Chondrocyte (in vitro differentiated cells): ENCODE measurements around the gene LYRM4. TPM values are rescaled to one million over a fixed set of nuclear protein-coding genes. Genes with fewer than 3 reads are reported as not detected.

Experiments used
- DNase-seq: peaks from one replicate; pipeline ENCODE4 v3.0.0; 2021; ENCODE audit warnings: mixed read lengths, low spot score
- H3K27ac Mint-ChIP-seq: one replicate; pipeline ENCODE4 v1.8.0; 2021; ENCODE audit warnings: mild to moderate bottlenecking, moderate library complexity, mixed read lengths; ENCODE audit not compliant: unreplicated experiment
- H3K27me3 Mint-ChIP-seq: 2 replicates; pipeline ENCODE4 v1.8.0; 2021; ENCODE audit warnings: low read depth, mixed read lengths
- H3K36me3 Mint-ChIP-seq: 2 replicates; pipeline ENCODE4 v1.8.0; 2021; ENCODE audit warnings: low read depth, mixed read lengths
- H3K4me1 Mint-ChIP-seq: 2 replicates; pipeline ENCODE4 v1.8.0; 2021; ENCODE audit warnings: low read depth, mild to moderate bottlenecking, mixed read lengths
- H3K4me3 Mint-ChIP-seq: one replicate; pipeline ENCODE4 v1.8.0; 2021; ENCODE audit warnings: mild to moderate bottlenecking, moderate library complexity, mixed read lengths; ENCODE audit not compliant: unreplicated experiment
- H3K9me3 Mint-ChIP-seq: 2 replicates; pipeline ENCODE4 v1.8.0; 2021; ENCODE audit warnings: low read depth, mixed read lengths
- CTCF ChIP-seq: fragments of 200-600 bp; sonication (generic); IDR thresholded peaks from 2 replicates; pipeline ENCODE4 v1.5.0; 2021; ENCODE audit warnings: antibody characterized with exemption, mild to moderate bottlenecking, moderate library complexity
- long read RNA-seq: library from polyadenylated mRNA; stranded (forward); transcript quantifications from one replicate; pipeline ENCODE4 v2.0.0, GENCODE V29; 2021
- total RNA-seq: library from RNA; stranded (reverse); gene quantifications from 3 replicates; pipeline ENCODE4 v1.2.1, GENCODE V29; 2021

The LYRM4 gene
- total RNA-seq: 18.0 to 23.9 TPM (median 23.3 TPM) in 3 replicates
- long read RNA-seq, full-length matches to known transcripts: 21 of 26 reads
- long read RNA-seq, partial matches to known transcripts: 0 of 26 reads
- long read RNA-seq, other reads (novel, unspliced or antisense): 5 of 26 reads

- Mint-ChIP-seq H3K27me3 (no peaks in the 10 kb centered on the region), H3K27ac (peak within 1 kb of the TSS; percentile 100), H3K4me1 (peaks cover 22% of the 10 kb centered on the region), H3K36me3 (peaks cover 7% of the 10 kb centered on the region), H3K9me3 (no peaks in the 10 kb centered on the region), H3K4me3 (peak within 1 kb of the TSS; percentile 96)
- peak; percentile 73 for TF ChIP-seq CTCF
- peak; percentile 97 for DNase-seq
These were observed at the start of gene LYRM4, which contains the start of gene FARS2 for GRCh38 chr6:5260661-5261544. TSS of gene LYRM4 (minus strand) at chr6:5260950. CDS start at chr6:5260733, 217 bp downstream. TSS of gene FARS2 (plus strand) at chr6:5261513.

- DNase-seq: no peak
- Mint-ChIP-seq H3K27me3 (no peaks in the 10 kb centered on the region), H3K4me3 (no peak overlapping the region), H3K27ac (no peak overlapping the region), H3K36me3 (no peaks in the 10 kb centered on the region), H3K9me3 (no peaks in the 10 kb centered on the region), H3K4me1 (peaks cover 11% of the 10 kb centered on the region)
- TF ChIP-seq CTCF: no peak
These were observed 47.3 kb upstream of the LYRM4 start for GRCh38 chr6:5308066-5308465.

DNA sequence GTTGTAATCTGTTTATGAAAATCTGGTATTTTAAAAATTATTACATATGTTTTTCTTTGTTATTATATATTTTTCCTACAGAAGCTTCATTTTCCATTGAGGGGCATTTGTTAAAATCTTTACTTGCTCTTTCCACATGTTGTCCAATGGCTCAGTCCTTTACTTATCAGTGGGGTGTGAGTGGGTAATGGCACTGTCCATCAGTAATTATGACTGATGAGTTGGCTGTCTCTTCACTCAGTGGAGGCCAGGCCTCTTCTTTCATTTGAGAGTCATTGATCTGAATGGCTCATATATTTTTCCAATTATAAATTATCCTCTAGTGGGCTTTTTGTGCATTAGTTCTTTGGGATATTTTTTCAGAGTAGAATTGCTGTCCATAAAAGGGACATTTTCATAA, 46.3 kb upstream of the LYRM4 start:
- no peak overlapping the region for H3K4me3 Mint-ChIP-seq
- H3K27me3 Mint-ChIP-seq: no peaks in the 10 kb centered on the region
- H3K36me3 Mint-ChIP-seq: no peaks in the 10 kb centered on the region
- H3K9me3 Mint-ChIP-seq: no peaks in the 10 kb centered on the region
- no peak for TF ChIP-seq CTCF
- peaks cover 16% of the 10 kb centered on the region for H3K4me1 Mint-ChIP-seq
- DNase-seq: no peak
- H3K27ac Mint-ChIP-seq: no peak overlapping the region

DNA sequence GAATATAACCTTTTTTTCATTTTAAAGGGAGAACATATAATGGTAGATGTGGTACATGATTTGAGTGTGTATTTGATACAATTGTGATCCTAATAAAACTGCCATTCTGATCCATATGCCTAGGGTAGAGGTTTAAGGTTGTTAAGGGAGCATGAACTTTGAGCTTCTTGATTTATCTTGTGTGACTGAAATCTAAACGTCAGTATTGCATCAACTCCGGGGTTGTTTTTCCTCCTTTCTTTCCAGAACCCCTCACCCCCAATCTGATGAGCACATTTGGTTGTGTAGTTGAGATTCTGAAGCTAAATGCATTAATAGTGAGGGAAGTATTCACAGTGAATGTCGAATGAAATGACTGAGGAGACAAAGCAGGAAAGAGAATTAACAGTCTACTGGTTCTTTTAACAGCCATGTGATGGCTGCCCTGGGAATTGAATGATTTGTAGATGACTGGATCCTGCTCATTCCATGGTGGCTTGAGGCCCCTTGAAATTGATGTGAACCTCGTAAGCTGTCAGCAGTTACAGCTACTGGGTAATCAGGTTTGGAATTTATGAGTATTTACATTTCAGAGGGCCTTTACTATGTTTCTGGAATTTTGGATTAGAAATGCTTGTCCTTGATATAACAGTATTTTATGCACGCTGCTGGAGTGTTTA, 45.3 kb upstream of the LYRM4 start:
- H3K27ac Mint-ChIP-seq: peak overlapping the region; percentile 28
- H3K36me3 Mint-ChIP-seq: no peaks in the 10 kb centered on the region

More for the DNA sequence above, 45.3 kb upstream of the LYRM4 start:
- no peak overlapping the region for H3K4me3 Mint-ChIP-seq
- H3K4me1 Mint-ChIP-seq: peaks cover 16% of the 10 kb centered on the region
- no peaks in the 10 kb centered on the region for H3K27me3 Mint-ChIP-seq
- no peak for TF ChIP-seq CTCF
- DNase-seq: no peak
- H3K9me3 Mint-ChIP-seq: no peaks in the 10 kb centered on the region
